SU-DHL-6 (cell line): Measurements from ENCODE around the gene CALHM1.

Experiments used
- EZH2phosphoT487 ChIP-seq: fragments of 200-600 bp; sonication (generic), shearing (Covaris generic); conservative IDR thresholded peaks from 2 replicates; pipeline ENCODE4 v1.6.1; 2018; ENCODE audit warnings: mild to moderate bottlenecking, antibody characterized with exemption, low read length, moderate library complexity, mixed read lengths
- TF ChIP-seq, protein P1 (sequence below): fragments of 200-600 bp; sonication (generic); IDR thresholded peaks from one replicate; pipeline ENCODE4 v1.5.1; 2017; ENCODE audit warnings: antibody characterized with exemption, mild to moderate bottlenecking, low read length, moderate library complexity; ENCODE audit not compliant: insufficient read depth, poor library complexity, severe bottlenecking

DNA sequence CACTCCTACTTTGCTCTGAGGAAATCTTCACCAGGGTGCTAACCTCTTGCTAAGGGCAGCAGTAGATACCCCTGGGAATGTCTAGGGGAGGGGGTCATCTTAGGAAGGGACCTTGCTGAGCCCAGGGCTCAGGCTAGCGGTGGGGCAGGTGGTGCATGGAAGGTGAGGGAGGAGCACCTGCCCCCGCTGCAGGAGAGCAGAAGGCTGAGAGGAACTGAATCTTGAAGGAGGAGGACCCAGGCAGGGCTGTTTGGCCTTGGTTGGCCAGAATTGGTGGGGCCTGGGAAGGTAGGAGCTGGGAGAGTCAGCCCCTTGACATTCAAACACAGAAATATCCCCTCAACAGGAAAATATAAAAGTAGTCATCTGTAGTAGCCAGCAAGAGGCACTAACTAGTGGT, 13.3 kb upstream of the CALHM1 start:
- no peak for TF ChIP-seq EZH2phosphoT487
- TF ChIP-seq, protein P1, sequence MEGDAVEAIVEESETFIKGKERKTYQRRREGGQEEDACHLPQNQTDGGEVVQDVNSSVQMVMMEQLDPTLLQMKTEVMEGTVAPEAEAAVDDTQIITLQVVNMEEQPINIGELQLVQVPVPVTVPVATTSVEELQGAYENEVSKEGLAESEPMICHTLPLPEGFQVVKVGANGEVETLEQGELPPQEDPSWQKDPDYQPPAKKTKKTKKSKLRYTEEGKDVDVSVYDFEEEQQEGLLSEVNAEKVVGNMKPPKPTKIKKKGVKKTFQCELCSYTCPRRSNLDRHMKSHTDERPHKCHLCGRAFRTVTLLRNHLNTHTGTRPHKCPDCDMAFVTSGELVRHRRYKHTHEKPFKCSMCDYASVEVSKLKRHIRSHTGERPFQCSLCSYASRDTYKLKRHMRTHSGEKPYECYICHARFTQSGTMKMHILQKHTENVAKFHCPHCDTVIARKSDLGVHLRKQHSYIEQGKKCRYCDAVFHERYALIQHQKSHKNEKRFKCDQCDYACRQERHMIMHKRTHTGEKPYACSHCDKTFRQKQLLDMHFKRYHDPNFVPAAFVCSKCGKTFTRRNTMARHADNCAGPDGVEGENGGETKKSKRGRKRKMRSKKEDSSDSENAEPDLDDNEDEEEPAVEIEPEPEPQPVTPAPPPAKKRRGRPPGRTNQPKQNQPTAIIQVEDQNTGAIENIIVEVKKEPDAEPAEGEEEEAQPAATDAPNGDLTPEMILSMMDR, result no peak
